Astrocyte of the cerebellum (primary cell): ENCODE data around the gene ZNF451.

Source experiments
- DNase-seq: peaks from one replicate; pipeline ENCODE4 v3.0.0-alpha.2; 2011; ENCODE audit warnings: low read depth
- H3K4me3 ChIP-seq: 2 replicates; pipeline ENCODE4 v1.5.1; 2011; ENCODE audit warnings: mild to moderate bottlenecking, low read depth, low read length, moderate library complexity
- in situ Hi-C: cut with HindIII; loops from 2 replicates; pipeline ENCODE4 v1.10.0; 2017; ENCODE audit warnings: low sequenced_read_pairs
- TF ChIP-seq, protein P1 (sequence below): IDR thresholded peaks from 2 replicates; pipeline ENCODE4 v1.5.1; 2012; ENCODE audit warnings: low read length, low read depth, moderate library complexity, mild to moderate bottlenecking; ENCODE audit errors: missing control alignments

The ZNF451 gene

DNA sequence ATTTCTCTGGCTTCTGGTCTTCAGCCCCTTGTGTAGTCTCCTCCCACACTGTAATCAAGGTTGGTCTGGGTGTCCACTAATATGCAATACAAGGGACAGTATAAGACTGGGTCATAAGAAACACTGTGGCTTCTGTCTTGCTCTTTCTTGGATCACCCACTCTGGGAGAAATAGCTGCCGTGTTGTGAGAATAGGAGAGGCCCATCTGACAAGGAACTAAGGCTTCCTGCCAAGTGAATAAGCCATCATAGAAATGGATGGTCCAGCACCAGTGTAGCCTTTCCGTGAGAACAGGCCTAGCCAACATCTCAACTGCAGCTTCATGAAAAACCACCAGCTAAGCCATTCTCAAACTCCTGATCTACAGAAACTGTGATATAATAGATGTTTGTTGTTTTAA lies 105.5 kb downstream of the ZNF451 start:
- in situ Hi-C loops: no loop called here
- TF ChIP-seq, protein P1, sequence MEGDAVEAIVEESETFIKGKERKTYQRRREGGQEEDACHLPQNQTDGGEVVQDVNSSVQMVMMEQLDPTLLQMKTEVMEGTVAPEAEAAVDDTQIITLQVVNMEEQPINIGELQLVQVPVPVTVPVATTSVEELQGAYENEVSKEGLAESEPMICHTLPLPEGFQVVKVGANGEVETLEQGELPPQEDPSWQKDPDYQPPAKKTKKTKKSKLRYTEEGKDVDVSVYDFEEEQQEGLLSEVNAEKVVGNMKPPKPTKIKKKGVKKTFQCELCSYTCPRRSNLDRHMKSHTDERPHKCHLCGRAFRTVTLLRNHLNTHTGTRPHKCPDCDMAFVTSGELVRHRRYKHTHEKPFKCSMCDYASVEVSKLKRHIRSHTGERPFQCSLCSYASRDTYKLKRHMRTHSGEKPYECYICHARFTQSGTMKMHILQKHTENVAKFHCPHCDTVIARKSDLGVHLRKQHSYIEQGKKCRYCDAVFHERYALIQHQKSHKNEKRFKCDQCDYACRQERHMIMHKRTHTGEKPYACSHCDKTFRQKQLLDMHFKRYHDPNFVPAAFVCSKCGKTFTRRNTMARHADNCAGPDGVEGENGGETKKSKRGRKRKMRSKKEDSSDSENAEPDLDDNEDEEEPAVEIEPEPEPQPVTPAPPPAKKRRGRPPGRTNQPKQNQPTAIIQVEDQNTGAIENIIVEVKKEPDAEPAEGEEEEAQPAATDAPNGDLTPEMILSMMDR: no peak
- no peak overlapping the region for H3K4me3 ChIP-seq

DNA sequence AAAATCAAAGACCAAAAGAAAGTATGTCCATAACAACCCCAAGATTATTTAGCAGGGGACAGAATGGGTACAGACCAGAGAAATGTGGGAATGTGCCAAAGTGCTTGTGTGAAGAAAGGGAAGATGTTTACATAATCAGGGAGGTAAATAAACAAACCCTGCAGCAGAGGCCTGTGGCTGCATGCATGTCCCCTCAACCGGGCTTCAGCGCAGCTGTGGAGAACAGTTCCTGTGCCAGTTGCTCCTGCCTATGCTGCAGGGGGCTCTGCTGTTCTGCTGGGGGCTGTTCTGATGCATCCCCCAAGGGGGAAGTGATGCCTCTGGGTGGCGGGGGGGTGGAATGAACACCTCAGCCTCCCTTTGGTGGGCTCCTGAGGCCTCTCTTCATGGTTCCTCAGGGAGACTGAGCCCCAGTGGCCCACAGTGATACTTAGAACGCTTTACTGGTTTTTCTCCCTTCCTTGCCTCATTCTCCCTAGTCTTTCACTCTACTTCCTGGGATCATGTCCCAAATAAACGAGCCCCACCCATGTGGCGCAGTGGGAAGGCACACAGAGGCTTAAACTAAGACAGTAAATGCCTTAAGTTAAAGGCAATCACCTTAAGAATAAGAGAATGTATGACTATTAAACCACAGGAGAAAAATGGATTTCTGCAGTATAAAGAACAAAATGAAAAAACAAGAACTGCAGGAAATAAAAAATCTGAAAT lies 109.1 kb downstream of the ZNF451 start:
- no peak overlapping the region for H3K4me3 ChIP-seq
- TF ChIP-seq, protein P1: no peak
- DNase-seq: no peak
- in situ Hi-C loops: no loop called here

More for the DNA sequence above, 105.5 kb downstream of the ZNF451 start:
- no peak for DNase-seq

DNA sequence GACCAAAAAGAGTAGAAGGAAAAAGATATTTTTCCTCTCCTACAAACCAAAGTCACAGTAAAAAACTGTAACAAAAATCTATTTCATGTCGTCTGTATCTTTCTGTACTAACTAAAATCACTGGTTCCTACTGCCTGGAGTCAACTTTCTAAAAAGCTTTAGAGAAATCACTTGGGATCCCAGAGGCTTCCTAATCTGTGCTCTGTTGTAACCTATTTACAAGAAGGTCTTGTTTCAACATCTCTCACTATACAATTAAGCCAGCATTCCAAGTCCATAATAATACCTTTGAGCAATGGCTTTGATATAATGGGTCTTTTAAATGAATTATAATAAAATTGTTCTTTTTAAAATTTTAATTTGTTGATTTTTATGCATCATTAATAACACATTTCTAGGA lies 111.7 kb downstream of the ZNF451 start:
- no peak for DNase-seq
- TF ChIP-seq, protein P1: no peak
- in situ Hi-C loops: no loop called here
- H3K4me3 ChIP-seq: no peak overlapping the region

DNA sequence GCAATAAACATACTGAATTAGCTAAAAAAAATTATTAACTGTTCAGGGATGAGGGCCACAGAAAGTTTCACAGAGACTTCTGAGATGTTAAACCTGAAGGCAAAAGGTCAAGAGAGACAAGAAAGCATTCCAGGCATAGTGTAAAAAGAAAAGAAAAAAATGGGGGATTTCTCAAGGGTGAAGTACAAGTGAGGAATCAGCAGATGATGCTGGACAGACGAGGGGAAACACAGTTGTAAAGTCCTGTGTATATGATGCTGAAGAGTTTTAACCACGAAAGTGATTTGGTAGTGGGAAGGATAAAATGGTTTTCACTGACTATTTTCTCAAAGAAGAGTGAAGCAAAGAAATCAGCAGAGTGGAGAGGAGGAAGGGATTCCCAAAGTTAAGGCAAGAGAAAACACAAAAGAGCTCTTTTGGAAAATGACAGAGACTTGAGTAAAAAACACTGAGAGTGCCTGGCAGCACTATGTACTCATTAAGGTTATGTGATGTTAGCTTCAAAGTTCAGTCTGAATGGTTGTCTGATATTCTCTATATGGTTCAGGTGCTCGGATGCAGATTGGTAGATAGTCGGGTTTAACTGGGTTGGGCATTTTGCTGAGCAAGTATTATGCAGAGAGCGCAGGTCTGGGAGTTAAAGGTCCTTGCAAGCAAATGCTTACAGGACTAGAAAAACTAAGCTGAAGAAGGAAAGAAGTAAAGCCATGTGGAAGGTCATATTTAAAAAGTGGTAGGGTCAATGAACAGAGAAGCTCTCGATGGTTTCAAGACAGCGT lies 115.8 kb downstream of the ZNF451 start:
- H3K4me3 ChIP-seq: no peak overlapping the region
- no peak for DNase-seq
- in situ Hi-C loops: no loop called here
- TF ChIP-seq, protein P1: no peak

DNA sequence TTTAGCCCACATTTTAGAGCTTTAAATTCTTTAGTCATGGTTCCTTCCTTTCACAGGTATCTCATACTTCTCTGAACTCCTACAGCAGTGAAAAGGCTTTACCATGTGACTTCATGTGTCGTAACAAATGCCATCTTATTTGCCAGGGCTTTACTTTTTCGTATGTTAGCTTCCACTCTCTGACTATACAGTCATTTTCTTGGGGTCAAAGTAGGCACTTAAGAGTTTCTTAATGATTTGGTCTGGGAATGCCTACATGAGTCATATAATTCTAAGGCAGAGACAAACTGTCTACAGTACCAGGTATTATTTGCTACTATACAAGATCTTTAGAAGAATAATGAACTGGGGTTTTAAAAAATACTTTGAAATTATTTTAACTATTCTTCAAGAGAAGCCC lies 117.2 kb downstream of the ZNF451 start:
- no peak for DNase-seq
- TF ChIP-seq, protein P1: no peak
- in situ Hi-C loops: no loop called here

DNA sequence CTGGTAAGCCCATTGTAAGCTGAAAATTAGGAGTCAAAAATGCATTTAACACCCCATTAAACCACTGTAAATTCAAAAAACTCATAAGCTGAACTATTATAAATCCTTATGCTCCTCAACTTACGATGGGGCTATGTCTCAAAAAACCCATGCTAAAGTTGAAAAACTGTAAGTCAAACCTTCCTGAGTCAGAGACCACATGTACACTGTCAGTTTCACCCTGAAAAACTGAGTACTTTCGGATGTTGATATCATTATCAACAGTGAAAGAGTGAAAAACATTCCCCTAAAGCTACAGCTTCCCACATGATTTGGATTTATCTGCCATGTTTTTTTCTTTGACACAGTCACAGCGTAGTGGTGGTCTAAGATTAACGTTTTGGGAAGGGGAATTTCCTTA lies 117.9 kb downstream of the ZNF451 start:
- TF ChIP-seq, protein P1: no peak
- no peak overlapping the region for H3K4me3 ChIP-seq
- no peak for DNase-seq
- in situ Hi-C loops: no loop called here

More for the DNA sequence above, 117.2 kb downstream of the ZNF451 start:
- no peak overlapping the region for H3K4me3 ChIP-seq
